Upper lobe of right lung (tissue), 1 donor: ENCODE results near the gene SMOC1. TPM values are rescaled to one million over a fixed set of nuclear protein-coding genes. Genes with fewer than 3 reads are reported as not detected.

Experiments
- ATAC-seq: fragments of 200-7000 bp; cut with Tn5 transposase; one replicate; pipeline ENCODE4 v1.9.1; 2020; ENCODE audit warnings: mild to moderate bottlenecking, moderate library complexity
- DNase-seq: peaks from one replicate; pipeline ENCODE4 v3.0.0-alpha.2; 2020
- H3K27ac ChIP-seq: fragments of 200-600 bp; one replicate; pipeline ENCODE4 v1.8.0; 2022
- H3K27me3 ChIP-seq: fragments of 200-600 bp; one replicate; pipeline ENCODE4 v1.8.0; 2022; ENCODE audit warnings: mild to moderate bottlenecking
- H3K36me3 ChIP-seq: fragments of 200-600 bp; one replicate; pipeline ENCODE4 v1.8.0; 2022
- H3K4me1 ChIP-seq: fragments of 200-600 bp; one replicate; pipeline ENCODE4 v1.8.0; 2022
- H3K4me3 ChIP-seq: fragments of 200-600 bp; one replicate; pipeline ENCODE4 v1.8.0; 2022; ENCODE audit warnings: mild to moderate bottlenecking
- H3K9me3 ChIP-seq: fragments of 200-600 bp; one replicate; pipeline ENCODE4 v1.8.0; 2022
- CTCF ChIP-seq: fragments of 200-600 bp; IDR thresholded peaks from one replicate; pipeline ENCODE4 v1.8.0; 2022; ENCODE audit warnings: antibody characterized with exemption
- intact Hi-C: fragments of 100-400 bp; cut with DNase I; formaldehyde crosslinking; loops from one replicate; pipeline ENCODE4 v1.11.0; 2022
- total RNA-seq: library from RNA; stranded (reverse); fragmentation: NEBNext Ultra II Directional; extraction: Animal tissue kit (Norgen Biotek cat#: 25700); gene quantifications from one replicate; pipeline ENCODE4 v1.2.1, GENCODE V29; 2021
- donor health status: DM: no; HTN: yes; CAD: no; lungs with severe emphysema.

Gene SMOC1
- total RNA-seq, 1 donor from 2014 or later: 1.1 TPM

- H3K27ac ChIP-seq: no peak overlapping the region
- H3K4me3 ChIP-seq: no peak overlapping the region
Measured at GRCh38 chr14:70029296-70030132, 150.3 kb downstream of the SMOC1 start.

GRCh38 chr14:70032016-70032415 is 152.8 kb downstream of the SMOC1 start:
- no peak for TF ChIP-seq CTCF
- ATAC-seq (no peak), DNase-seq (no peak)
- Histone ChIP-seq H3K9me3 (no peaks in the 10 kb centered on the region), H3K27ac (no peak overlapping the region), H3K36me3 (no peaks in the 10 kb centered on the region), H3K4me1 (no peaks in the 10 kb centered on the region), H3K27me3 (peaks cover 8% of the 10 kb centered on the region), H3K4me3 (no peak overlapping the region)
- intact Hi-C loops: loop anchor here (5.0 kb wide), 1 partner anchor 210 kb away; no protein-coding TSS in a partner anchor

More at GRCh38 chr14:70029296-70030132, 150.3 kb downstream of the SMOC1 start:
- no peaks in the 10 kb centered on the region for H3K36me3 ChIP-seq
- H3K4me1 ChIP-seq: no peaks in the 10 kb centered on the region
- intact Hi-C loops: loop anchor here (5.0 kb wide), 1 partner anchor 207 kb away; no protein-coding TSS in a partner anchor
- ATAC-seq (no peak), DNase-seq (no peak)
- H3K27me3 ChIP-seq: peaks cover 8% of the 10 kb centered on the region
- H3K9me3 ChIP-seq: no peaks in the 10 kb centered on the region
- no peak for TF ChIP-seq CTCF

- intact Hi-C loops: loop anchor here (5.0 kb wide), 1 partner anchor 210 kb away; no protein-coding TSS in a partner anchor
- no peak for TF ChIP-seq CTCF
- peak; percentile 45 for ATAC-seq
Measured at GRCh38 chr14:70032447-70032846, 153.2 kb downstream of the SMOC1 start.

GRCh38 chr14:70033116-70033515 is 153.9 kb downstream of the SMOC1 start:
- no peak for ATAC-seq
- peaks cover 8% of the 10 kb centered on the region for H3K27me3 ChIP-seq
- no peak overlapping the region for H3K4me3 ChIP-seq
- no peaks in the 10 kb centered on the region for H3K36me3 ChIP-seq
- no peak for TF ChIP-seq CTCF
- intact Hi-C loops: loop anchor here (5.0 kb wide), 1 partner anchor 211 kb away; no protein-coding TSS in a partner anchor
- DNase-seq: no peak
- no peaks in the 10 kb centered on the region for H3K4me1 ChIP-seq
- H3K9me3 ChIP-seq: no peaks in the 10 kb centered on the region
- H3K27ac ChIP-seq: no peak overlapping the region

More at GRCh38 chr14:70032447-70032846, 153.2 kb downstream of the SMOC1 start:
- H3K36me3 ChIP-seq: no peaks in the 10 kb centered on the region
- H3K9me3 ChIP-seq: no peaks in the 10 kb centered on the region
- H3K27me3 ChIP-seq: peaks cover 8% of the 10 kb centered on the region
- DNase-seq: no peak
- H3K27ac ChIP-seq: no peak overlapping the region
- H3K4me1 ChIP-seq: no peaks in the 10 kb centered on the region
- H3K4me3 ChIP-seq: no peak overlapping the region

- Histone ChIP-seq H3K4me3 (no peak overlapping the region), H3K27me3 (peaks cover 8% of the 10 kb centered on the region), H3K27ac (no peak overlapping the region), H3K9me3 (no peaks in the 10 kb centered on the region), H3K4me1 (no peaks in the 10 kb centered on the region), H3K36me3 (no peaks in the 10 kb centered on the region)
- no peak for ATAC-seq
- no peak for DNase-seq
- intact Hi-C loops: loop anchor here (5.0 kb wide), 1 partner anchor 211 kb away; no protein-coding TSS in a partner anchor
- TF ChIP-seq CTCF: no peak
Measured at GRCh38 chr14:70033561-70033960, 154.3 kb downstream of the SMOC1 start.
